Measurements from ENCODE around the gene CD3E.

Gene CD3E

DNA sequence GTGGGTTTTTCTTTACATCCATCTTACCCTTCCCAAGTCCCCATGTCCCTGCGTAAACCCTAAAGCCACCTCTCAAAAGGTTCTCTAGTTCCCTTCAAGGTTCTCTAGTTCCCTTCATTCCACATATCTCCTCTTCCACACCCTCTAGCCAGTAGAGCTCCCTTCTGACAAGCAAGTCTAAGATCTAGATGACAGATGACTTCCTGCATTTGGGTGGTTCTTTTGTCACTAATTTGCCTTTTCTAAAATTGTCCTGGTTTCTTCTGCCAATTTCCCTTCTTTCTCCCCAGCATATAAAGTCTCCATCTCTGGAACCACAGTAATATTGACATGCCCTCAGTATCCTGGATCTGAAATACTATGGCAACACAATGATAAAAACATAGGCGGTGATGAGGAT, 7.8 kb downstream of the CD3E start:
- Histone ChIP-seq H3K27me3 (ENCODE audit: insufficient read depth, insufficient read length) (peaks cover 3% of the 10 kb centered on the region), H3K36me3 (ENCODE audit: insufficient read depth, insufficient read length, low read length) (no peaks in the 10 kb centered on the region), H3K4me3 (ENCODE audit: insufficient read length, low read depth) (no peak overlapping the region), H3K9me3 (ENCODE audit: insufficient read depth, low read length) (no peaks in the 10 kb centered on the region), H3K4me1 (ENCODE audit: insufficient read depth, insufficient read length) (peaks cover 9% of the 10 kb centered on the region), H3K9ac (ENCODE audit: insufficient read length, low read depth) (no peak overlapping the region)
- no peak for DNase-seq (ENCODE audit: low read depth, low spot score)
- TF ChIP-seq ZNF274 (IDR thresholded peaks at IDR 0.05; ENCODE audit: low read depth, low read length), result no peak
- no peak for TF ChIP-seq SUZ12 (IDR thresholded peaks at IDR 0.05; ENCODE audit: extremely low read depth, insufficient read depth, insufficient read length)
- no peak for TF ChIP-seq YY1 (IDR thresholded peaks at IDR 0.05; ENCODE audit: insufficient read depth, insufficient read length)

- no peak overlapping the region for H3K9ac ChIP-seq (ENCODE audit: insufficient read length, low read depth)
- no peaks in the 10 kb centered on the region for H3K9me3 ChIP-seq (ENCODE audit: insufficient read depth, low read length)
- peaks cover 9% of the 10 kb centered on the region for H3K4me1 ChIP-seq (ENCODE audit: insufficient read depth, insufficient read length)
- no peaks in the 10 kb centered on the region for H3K36me3 ChIP-seq (ENCODE audit: insufficient read depth, insufficient read length, low read length)
- H3K27me3 ChIP-seq (ENCODE audit: insufficient read depth, insufficient read length), result peaks cover 3% of the 10 kb centered on the region
- no peak overlapping the region for H3K4me3 ChIP-seq (ENCODE audit: insufficient read length, low read depth)
- TF ChIP-seq ZNF274 (IDR thresholded peaks at IDR 0.05; ENCODE audit: low read depth, low read length) (no peak), YY1 (IDR thresholded peaks at IDR 0.05; ENCODE audit: insufficient read depth, insufficient read length) (no peak), SUZ12 (IDR thresholded peaks at IDR 0.05; ENCODE audit: extremely low read depth, insufficient read depth, insufficient read length) (no peak)
- no peak for DNase-seq (ENCODE audit: low read depth, low spot score)
Observed at GRCh38 chr11:118313242-118313641, 8.7 kb downstream of the CD3E start.

DNA sequence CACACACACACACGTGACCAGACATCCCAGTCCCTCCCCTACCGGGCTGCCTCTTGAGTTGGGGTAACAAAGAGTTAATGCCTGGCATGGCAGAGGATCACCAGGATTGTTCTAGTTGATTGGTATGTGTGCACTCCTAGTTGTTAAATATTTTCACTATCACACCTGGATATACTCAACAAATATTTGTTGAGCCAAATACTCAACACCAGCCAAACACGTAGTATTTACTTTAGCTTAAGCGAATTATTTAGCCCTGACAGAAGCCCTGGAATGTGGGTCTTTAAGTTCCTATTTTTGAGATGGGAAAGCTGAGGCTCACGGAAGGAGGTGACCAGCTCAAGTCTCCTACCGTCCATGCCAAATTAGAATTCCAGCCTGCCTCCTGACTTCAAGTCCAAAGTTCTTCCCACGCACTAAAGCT, 10.5 kb downstream of the CD3E start:
- DNase-seq (ENCODE audit: low read depth, low spot score), result no peak
- peaks cover 8% of the 10 kb centered on the region for H3K27me3 ChIP-seq (ENCODE audit: insufficient read depth, insufficient read length)
- peaks cover 9% of the 10 kb centered on the region for H3K4me1 ChIP-seq (ENCODE audit: insufficient read depth, insufficient read length)
- H3K9me3 ChIP-seq (ENCODE audit: insufficient read depth, low read length), result no peaks in the 10 kb centered on the region
- peak overlapping the region; percentile 25 for H3K4me3 ChIP-seq (ENCODE audit: insufficient read length, low read depth)
- peak overlapping the region; percentile 29 for H3K9ac ChIP-seq (ENCODE audit: insufficient read length, low read depth)
- TF ChIP-seq ZNF274 (IDR thresholded peaks at IDR 0.05; ENCODE audit: low read depth, low read length) (no peak), YY1 (IDR thresholded peaks at IDR 0.05; ENCODE audit: insufficient read depth, insufficient read length) (no peak), SUZ12 (IDR thresholded peaks at IDR 0.05; ENCODE audit: extremely low read depth, insufficient read depth, insufficient read length) (no peak)
- H3K36me3 ChIP-seq (ENCODE audit: insufficient read depth, insufficient read length, low read length), result no peaks in the 10 kb centered on the region

DNA sequence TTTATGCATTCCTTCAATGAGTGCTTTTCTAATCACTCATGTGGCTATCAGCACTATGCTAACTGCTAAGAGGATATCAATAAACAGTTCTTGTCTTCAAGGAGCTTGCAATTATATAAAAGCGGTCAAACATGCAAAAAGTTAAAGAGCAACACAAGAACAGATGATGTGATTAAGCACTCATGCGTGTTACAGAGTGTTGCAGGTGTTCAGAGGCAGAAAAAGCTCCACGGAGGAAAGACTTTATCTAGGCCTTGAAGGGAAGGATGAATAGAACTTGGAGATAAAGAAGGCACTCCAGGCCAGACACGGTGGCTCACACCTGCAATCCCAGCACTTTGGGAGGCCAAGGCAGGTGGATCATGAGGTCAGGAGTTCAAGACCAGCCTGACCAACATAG, 13.6 kb downstream of the CD3E start:
- TF ChIP-seq ZNF274 (IDR thresholded peaks at IDR 0.05; ENCODE audit: low read depth, low read length), result no peak
- TF ChIP-seq SUZ12 (IDR thresholded peaks at IDR 0.05; ENCODE audit: extremely low read depth, insufficient read depth, insufficient read length), result no peak
- no peak for DNase-seq (ENCODE audit: low read depth, low spot score)
- Histone ChIP-seq H3K4me3 (ENCODE audit: insufficient read length, low read depth) (no peak overlapping the region), H3K4me1 (ENCODE audit: insufficient read depth, insufficient read length) (peaks cover 9% of the 10 kb centered on the region), H3K36me3 (ENCODE audit: insufficient read depth, insufficient read length, low read length) (no peaks in the 10 kb centered on the region), H3K27me3 (ENCODE audit: insufficient read depth, insufficient read length) (peaks cover 5% of the 10 kb centered on the region), H3K9ac (ENCODE audit: insufficient read length, low read depth) (no peak overlapping the region), H3K9me3 (ENCODE audit: insufficient read depth, low read length) (no peaks in the 10 kb centered on the region)

DNA sequence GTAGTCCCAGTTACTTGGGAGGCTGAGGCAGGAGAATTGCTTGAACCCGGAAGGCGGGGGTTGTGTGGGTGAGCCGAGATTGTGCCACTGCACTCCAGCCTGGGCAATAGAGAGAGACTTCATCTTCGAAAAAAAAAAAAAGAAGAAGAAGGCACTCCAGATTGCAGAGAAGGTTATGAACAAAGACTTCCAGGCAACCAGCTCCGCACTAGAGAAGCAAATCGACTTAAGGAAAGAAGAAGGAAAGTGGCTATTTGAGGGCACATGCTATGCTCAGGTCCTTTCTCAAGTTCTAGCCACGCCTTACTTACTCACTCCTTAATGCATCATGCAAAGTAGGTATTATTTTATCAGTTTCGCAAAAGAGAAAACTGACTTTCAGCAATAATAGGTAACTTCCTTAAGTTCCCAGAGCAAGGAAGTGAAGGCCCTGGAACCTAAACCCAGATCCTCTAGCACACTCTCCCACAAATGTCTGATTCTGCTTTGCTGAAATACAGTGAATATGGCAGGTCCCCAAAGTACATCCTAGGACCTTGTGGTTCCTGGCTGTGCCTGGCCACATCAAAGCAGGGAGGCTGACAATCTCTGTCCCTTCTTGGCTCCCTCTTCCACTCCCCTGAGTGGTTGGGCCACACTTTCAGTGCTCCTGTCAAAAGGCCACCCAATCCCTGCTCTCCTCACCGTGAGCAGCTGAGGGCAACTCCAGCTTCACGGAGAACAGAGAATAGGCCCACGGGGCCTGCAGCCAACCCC, 14.2 kb downstream of the CD3E start:
- Histone ChIP-seq H3K4me3 (ENCODE audit: insufficient read length, low read depth) (no peak overlapping the region), H3K4me1 (ENCODE audit: insufficient read depth, insufficient read length) (peaks cover 9% of the 10 kb centered on the region), H3K27me3 (ENCODE audit: insufficient read depth, insufficient read length) (peaks cover 5% of the 10 kb centered on the region), H3K36me3 (ENCODE audit: insufficient read depth, insufficient read length, low read length) (no peaks in the 10 kb centered on the region), H3K9ac (ENCODE audit: insufficient read length, low read depth) (no peak overlapping the region), H3K9me3 (ENCODE audit: insufficient read depth, low read length) (no peaks in the 10 kb centered on the region)
- TF ChIP-seq YY1 (IDR thresholded peaks at IDR 0.05; ENCODE audit: insufficient read depth, insufficient read length), result no peak
- TF ChIP-seq ZNF274 (IDR thresholded peaks at IDR 0.05; ENCODE audit: low read depth, low read length), result no peak
- TF ChIP-seq SUZ12 (IDR thresholded peaks at IDR 0.05; ENCODE audit: extremely low read depth, insufficient read depth, insufficient read length), result no peak
- no peak for DNase-seq (ENCODE audit: low read depth, low spot score)

DNA sequence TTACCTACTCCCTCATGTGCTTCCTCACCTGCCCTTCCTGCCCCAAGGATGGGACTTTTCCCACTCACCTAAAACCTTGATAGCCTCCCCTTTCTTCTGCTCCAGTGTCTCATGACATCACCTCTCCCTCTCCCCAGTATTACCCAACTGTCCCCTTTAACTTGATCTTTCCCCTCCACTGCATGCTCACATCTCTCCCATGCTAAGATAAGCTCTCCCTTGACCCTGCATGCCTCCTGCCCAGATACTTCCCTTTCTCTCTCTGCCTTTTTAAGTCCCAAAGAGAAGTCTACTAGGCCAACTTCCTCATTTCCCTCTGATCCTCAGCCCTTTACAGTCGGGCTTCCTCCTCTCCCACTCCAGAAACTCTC, 14.8 kb downstream of the CD3E start:
- Histone ChIP-seq H3K4me1 (ENCODE audit: insufficient read depth, insufficient read length) (peaks cover 7% of the 10 kb centered on the region), H3K27me3 (ENCODE audit: insufficient read depth, insufficient read length) (peaks cover 5% of the 10 kb centered on the region), H3K9me3 (ENCODE audit: insufficient read depth, low read length) (no peaks in the 10 kb centered on the region), H3K4me3 (ENCODE audit: insufficient read length, low read depth) (no peak overlapping the region), H3K36me3 (ENCODE audit: insufficient read depth, insufficient read length, low read length) (no peaks in the 10 kb centered on the region), H3K9ac (ENCODE audit: insufficient read length, low read depth) (no peak overlapping the region)
- DNase-seq (ENCODE audit: low read depth, low spot score), result no peak
- TF ChIP-seq YY1 (IDR thresholded peaks at IDR 0.05; ENCODE audit: insufficient read depth, insufficient read length), result no peak
- no peak for TF ChIP-seq SUZ12 (IDR thresholded peaks at IDR 0.05; ENCODE audit: extremely low read depth, insufficient read depth, insufficient read length)
- no peak for TF ChIP-seq ZNF274 (IDR thresholded peaks at IDR 0.05; ENCODE audit: low read depth, low read length)

DNA sequence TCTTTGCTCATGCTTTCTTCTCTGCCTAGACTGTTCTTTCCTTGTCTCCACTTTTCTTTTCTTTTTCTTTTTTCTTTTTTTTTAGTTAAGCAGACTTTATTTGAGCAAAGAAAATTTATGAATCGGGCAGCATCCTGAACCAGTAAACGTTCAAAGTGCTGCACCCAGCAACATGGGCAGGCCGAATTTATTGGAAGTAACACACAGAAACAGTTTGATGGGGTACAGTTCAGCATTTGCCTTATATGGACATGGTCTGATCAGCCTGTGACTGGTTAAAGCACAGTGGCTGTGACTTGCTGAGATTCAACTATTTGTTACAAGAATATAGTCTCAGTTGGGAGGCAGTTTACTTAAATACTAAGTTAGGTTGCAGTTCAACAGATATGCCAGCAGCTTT, 16.0 kb downstream of the CD3E start:
- H3K27me3 ChIP-seq (ENCODE audit: insufficient read depth, insufficient read length), result peaks cover 5% of the 10 kb centered on the region
- H3K4me1 ChIP-seq (ENCODE audit: insufficient read depth, insufficient read length), result peaks cover 2% of the 10 kb centered on the region

More for the DNA sequence above, 16.0 kb downstream of the CD3E start:
- DNase-seq (ENCODE audit: low read depth, low spot score), result no peak
- Histone ChIP-seq H3K9ac (ENCODE audit: insufficient read length, low read depth) (no peak overlapping the region), H3K36me3 (ENCODE audit: insufficient read depth, insufficient read length, low read length) (no peaks in the 10 kb centered on the region), H3K4me3 (ENCODE audit: insufficient read length, low read depth) (no peak overlapping the region), H3K9me3 (ENCODE audit: insufficient read depth, low read length) (no peaks in the 10 kb centered on the region)
- TF ChIP-seq ZNF274 (IDR thresholded peaks at IDR 0.05; ENCODE audit: low read depth, low read length) (no peak), SUZ12 (IDR thresholded peaks at IDR 0.05; ENCODE audit: extremely low read depth, insufficient read depth, insufficient read length) (no peak), YY1 (IDR thresholded peaks at IDR 0.05; ENCODE audit: insufficient read depth, insufficient read length) (no peak)
